ENCODE results near the gene C1QTNF6.

- TF ChIP-seq CTCF (conservative IDR thresholded peaks at IDR 0.05 in 1 of 2, IDR thresholded peaks at IDR 0.05 in 1 of 2; ENCODE audit: low read depth in 1 of 2, low read length in 2 of 2) (no peak), EZH2 (IDR thresholded peaks at IDR 0.05; ENCODE audit: low read length, missing control alignments) (no peak)
Measured at GRCh38 chr22:37202001-37202555, 14.0 kb upstream of the C1QTNF6 start.

All from fibroblast of lung (primary cell).